GM12878 (cell line): Measurements from ENCODE around the gene CPNE5. TPM values are rescaled to one million over a fixed set of nuclear protein-coding genes. Genes with fewer than 3 reads are reported as not detected.
A peak's percentile ranks its signal among the peaks of the same experiment; 100 is the strongest.

Experiments used
- BACH1 ChIP-seq: fragments of 450-650 bp; IDR thresholded peaks from 2 replicates; pipeline ENCODE4 v1.6.1; 2017; ENCODE audit warnings: mild to moderate bottlenecking, borderline replicate concordance
- BMI1 ChIP-seq: fragments of 450-650 bp; IDR thresholded peaks from 2 replicates; pipeline ENCODE4 v1.6.1; 2016; ENCODE audit warnings: mild to moderate bottlenecking, moderate library complexity, borderline replicate concordance
- CBX5 ChIP-seq: sonication (generic); IDR thresholded peaks from 2 replicates; pipeline ENCODE4 v1.6.1; 2016; ENCODE audit warnings: low read depth, moderate library complexity, mild to moderate bottlenecking, inconsistent platforms
- CHD2 ChIP-seq: IDR thresholded peaks from 2 replicates; pipeline ENCODE4 v1.6.1; 2011; ENCODE audit warnings: low read depth, low read length, improper control_type of control experiment, borderline replicate concordance
- E2F4 ChIP-seq: IDR thresholded peaks from 2 replicates; pipeline ENCODE4 v1.6.1; 2012; ENCODE audit warnings: low read depth, low read length, improper control_type of control experiment
- EED ChIP-seq: sonication (generic); IDR thresholded peaks from 2 replicates; pipeline ENCODE4 v1.6.1; 2016; ENCODE audit warnings: antibody characterized with exemption, low read depth
- GABPA ChIP-seq: IDR thresholded peaks from 2 replicates; pipeline ENCODE4 v1.6.1; 2014; ENCODE audit warnings: antibody characterized with exemption, low read depth, mild to moderate bottlenecking, inconsistent platforms
- HDAC6 ChIP-seq: fragments of 200-600 bp; sonication (generic); IDR thresholded peaks from one replicate; pipeline ENCODE4 v1.8.0; 2017; ENCODE audit warnings: antibody characterized with exemption; ENCODE audit not compliant: unreplicated experiment
- NFIC ChIP-seq: IDR thresholded peaks from 2 replicates; pipeline ENCODE4 v1.6.1; 2012; ENCODE audit warnings: low read depth, mild to moderate bottlenecking, inconsistent platforms, low read length, moderate library complexity
- NR2C1 ChIP-seq: fragments of 450-650 bp; IDR thresholded peaks from 2 replicates; pipeline ENCODE4 v1.6.1; 2017; ENCODE audit warnings: antibody characterized with exemption, mild to moderate bottlenecking, moderate library complexity
- NR2C2 ChIP-seq: IDR thresholded peaks from 2 replicates; pipeline ENCODE4 v1.6.1; 2011; ENCODE audit warnings: borderline replicate concordance, low read depth; ENCODE audit not compliant: control insufficient read depth, insufficient read length
- PAX5 ChIP-seq: IDR thresholded peaks from 2 replicates; pipeline ENCODE4 v1.6.1; 2011; ENCODE audit warnings: low read depth, low read length, borderline replicate concordance
- PKNOX1 ChIP-seq: fragments of 450-650 bp; IDR thresholded peaks from 2 replicates; pipeline ENCODE4 v1.6.1; 2016; ENCODE audit warnings: mild to moderate bottlenecking
- SIN3A ChIP-seq: IDR thresholded peaks from 2 replicates; pipeline ENCODE4 v1.6.1; 2012; ENCODE audit warnings: low read depth, low read length, improper control_type of control experiment
- SIX5 ChIP-seq: IDR thresholded peaks from 2 replicates; pipeline ENCODE4 v1.6.1; 2011; ENCODE audit warnings: mild to moderate bottlenecking, low read depth, low read length, moderate library complexity; ENCODE audit not compliant: severe bottlenecking
- ZBED1 ChIP-seq: IDR thresholded peaks from 2 replicates; pipeline ENCODE4 v1.6.1; 2016; ENCODE audit warnings: borderline replicate concordance
- ZNF384 ChIP-seq: IDR thresholded peaks from 2 replicates; pipeline ENCODE4 v1.6.1; 2012; ENCODE audit warnings: low read depth, mild to moderate bottlenecking, low read length, improper control_type of control experiment, borderline replicate concordance
- ZNF622 ChIP-seq: fragments of 450-650 bp; IDR thresholded peaks from 2 replicates; pipeline ENCODE4 v1.6.1; 2017; ENCODE audit warnings: mild to moderate bottlenecking, inconsistent platforms
- ZZZ3 ChIP-seq: IDR thresholded peaks from 2 replicates; pipeline ENCODE4 v1.6.1; 2011; ENCODE audit warnings: low read depth; ENCODE audit not compliant: control insufficient read depth, insufficient read length
- polyA plus RNA-seq, 11 experiments: library from polyadenylated mRNA; depleted of rRNA in 4 of 11; unstranded in 6 of 11; stranded (reverse) in 5 of 11; fragments of >200 nt; fragmentation: Nextera tagmentation in 4 of 11; fragmentation: Illumina TruSeq in 1 of 11; extraction: Ambion mirVana in 4 of 11; extraction: Trizol in 1 of 11; gene quantifications; 1 replicate in 1 of 11; 2 replicates in 10 of 11; pipeline versions ENCODE4 v1.2.1 to v1.2.3, GENCODE V29; 2011 to 2016; ENCODE audit warnings: inconsistent platforms in 2 of 11, missing spikeins in 2 of 11, low read depth in 1 of 11
- total RNA-seq, 4 experiments: library from RNA; depleted of rRNA in 3 of 4; stranded (reverse); fragments of >200 nt in 3 of 4; fragmentation: Illumina TruSeq in 1 of 4; extraction: Trizol in 1 of 4; gene quantifications; 2 replicates each; pipeline versions ENCODE4 v1.2.1 to v1.2.3, GENCODE V29; 2013 to 2021
- TF ChIP-seq, protein P1 (sequence below): IDR thresholded peaks from 2 replicates; pipeline ENCODE4 v1.6.1; 2012; ENCODE audit warnings: low read depth, low read length, improper control_type of control experiment
- TF ChIP-seq, protein P2 (sequence below): fragments of 450-650 bp; IDR thresholded peaks from 2 replicates; pipeline ENCODE4 v1.6.1; 2016; ENCODE audit warnings: mild to moderate bottlenecking
- TF ChIP-seq, protein P3 (sequence below): IDR thresholded peaks from 2 replicates; pipeline ENCODE4 v1.6.1; 2011; ENCODE audit warnings: low read depth, low read length, improper control_type of control experiment, borderline replicate concordance
- TF ChIP-seq, protein P4 (sequence below): fragments of 150-350 bp; IDR thresholded peaks from 2 replicates; pipeline ENCODE4 v1.6.1; 2014; ENCODE audit warnings: mild to moderate bottlenecking, low read depth, low read length

The CPNE5 gene
- total and polyA plus RNA-seq, 10 of the 15 experiments (the other 5 are each of a cell fraction or from before 2014, with no cell fraction given), result 2.4 to 39.1 (median 18.2) TPM

DNA sequence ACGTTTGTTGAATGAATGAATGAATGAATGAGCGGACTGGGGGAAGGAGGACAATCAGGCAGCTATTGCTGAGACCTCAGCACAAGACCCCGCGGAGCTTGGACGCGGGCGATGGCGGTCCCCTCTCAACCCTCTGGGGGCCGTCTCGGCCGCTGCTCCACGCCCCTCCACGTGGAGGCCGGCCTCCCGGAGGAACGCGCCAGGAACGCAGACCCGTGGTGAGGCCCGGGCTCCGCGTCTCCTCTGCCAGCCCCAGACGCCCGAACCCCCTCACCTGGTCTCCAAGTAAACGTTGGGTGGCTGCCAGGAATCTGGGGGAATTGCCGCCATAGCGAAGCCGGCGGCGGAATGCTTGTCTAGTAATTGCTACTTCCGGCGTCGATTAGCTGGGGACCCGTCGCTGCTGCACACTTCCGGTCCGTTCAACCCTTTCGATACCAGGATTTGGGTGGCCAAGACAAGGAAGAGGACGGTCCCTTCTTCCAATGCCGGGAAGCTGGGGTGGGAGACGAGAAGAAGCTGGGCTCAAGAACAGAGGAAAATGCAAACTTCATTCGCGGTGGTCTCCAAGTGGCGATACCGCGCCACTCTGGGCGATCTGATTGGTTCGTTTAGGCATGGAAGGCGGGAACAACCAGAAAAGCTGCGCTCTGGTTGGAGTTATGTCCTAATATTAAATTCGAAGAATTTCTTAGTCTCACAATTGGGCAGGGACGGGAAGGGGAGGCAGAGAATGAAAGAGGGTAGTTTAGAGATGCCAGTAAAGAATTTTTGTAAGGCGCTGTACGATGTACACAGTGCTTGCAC lies 35.4 kb upstream of the CPNE5 start, which contains the start of gene PPIL1 (continued):
- TF ChIP-seq NR2C1, result peak; percentile 76
- TF ChIP-seq ZBED1, result no peak
- peak; percentile 28; the same call in 1 of the 2 replicates for TF ChIP-seq EED
- peak; percentile 37 for TF ChIP-seq SIX5
- peak; percentile 86 for TF ChIP-seq SIN3A
- TF ChIP-seq, protein P1, sequence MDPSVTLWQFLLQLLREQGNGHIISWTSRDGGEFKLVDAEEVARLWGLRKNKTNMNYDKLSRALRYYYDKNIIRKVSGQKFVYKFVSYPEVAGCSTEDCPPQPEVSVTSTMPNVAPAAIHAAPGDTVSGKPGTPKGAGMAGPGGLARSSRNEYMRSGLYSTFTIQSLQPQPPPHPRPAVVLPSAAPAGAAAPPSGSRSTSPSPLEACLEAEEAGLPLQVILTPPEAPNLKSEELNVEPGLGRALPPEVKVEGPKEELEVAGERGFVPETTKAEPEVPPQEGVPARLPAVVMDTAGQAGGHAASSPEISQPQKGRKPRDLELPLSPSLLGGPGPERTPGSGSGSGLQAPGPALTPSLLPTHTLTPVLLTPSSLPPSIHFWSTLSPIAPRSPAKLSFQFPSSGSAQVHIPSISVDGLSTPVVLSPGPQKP, result peak; percentile 90
- peak; percentile 100 for TF ChIP-seq GABPA
- TF ChIP-seq PAX5, result no peak
- peak; percentile 48; the same call in 1 of the 2 replicates for TF ChIP-seq CHD2
- TF ChIP-seq, protein P2, sequence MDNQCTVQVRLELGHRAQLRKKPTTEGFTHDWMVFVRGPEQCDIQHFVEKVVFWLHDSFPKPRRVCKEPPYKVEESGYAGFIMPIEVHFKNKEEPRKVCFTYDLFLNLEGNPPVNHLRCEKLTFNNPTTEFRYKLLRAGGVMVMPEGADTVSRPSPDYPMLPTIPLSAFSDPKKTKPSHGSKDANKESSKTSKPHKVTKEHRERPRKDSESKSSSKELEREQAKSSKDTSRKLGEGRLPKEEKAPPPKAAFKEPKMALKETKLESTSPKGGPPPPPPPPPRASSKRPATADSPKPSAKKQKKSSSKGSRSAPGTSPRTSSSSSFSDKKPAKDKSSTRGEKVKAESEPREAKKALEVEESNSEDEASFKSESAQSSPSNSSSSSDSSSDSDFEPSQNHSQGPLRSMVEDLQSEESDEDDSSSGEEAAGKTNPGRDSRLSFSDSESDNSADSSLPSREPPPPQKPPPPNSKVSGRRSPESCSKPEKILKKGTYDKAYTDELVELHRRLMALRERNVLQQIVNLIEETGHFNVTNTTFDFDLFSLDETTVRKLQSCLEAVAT, result peak; percentile 57; the same call in 1 of the 2 replicates
- TF ChIP-seq NFIC, result no peak; the same call in 1 of the 2 replicates
- 0 out of 2 replicates have a peak, but pooled peaks have one; percentile 54 for TF ChIP-seq BACH1
- no peak for TF ChIP-seq ZZZ3
- TF ChIP-seq BMI1, result no peak
- TF ChIP-seq E2F4, result peak; percentile 7; the same call in 1 of the 2 replicates
- no peak for TF ChIP-seq ZNF384
- peak; percentile 77 for TF ChIP-seq PKNOX1
- TF ChIP-seq, protein P3, sequence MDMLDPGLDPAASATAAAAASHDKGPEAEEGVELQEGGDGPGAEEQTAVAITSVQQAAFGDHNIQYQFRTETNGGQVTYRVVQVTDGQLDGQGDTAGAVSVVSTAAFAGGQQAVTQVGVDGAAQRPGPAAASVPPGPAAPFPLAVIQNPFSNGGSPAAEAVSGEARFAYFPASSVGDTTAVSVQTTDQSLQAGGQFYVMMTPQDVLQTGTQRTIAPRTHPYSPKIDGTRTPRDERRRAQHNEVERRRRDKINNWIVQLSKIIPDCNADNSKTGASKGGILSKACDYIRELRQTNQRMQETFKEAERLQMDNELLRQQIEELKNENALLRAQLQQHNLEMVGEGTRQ, result no peak
- no peak for TF ChIP-seq ZNF622
- TF ChIP-seq CBX5, result no peak
- TF ChIP-seq, protein P4, sequence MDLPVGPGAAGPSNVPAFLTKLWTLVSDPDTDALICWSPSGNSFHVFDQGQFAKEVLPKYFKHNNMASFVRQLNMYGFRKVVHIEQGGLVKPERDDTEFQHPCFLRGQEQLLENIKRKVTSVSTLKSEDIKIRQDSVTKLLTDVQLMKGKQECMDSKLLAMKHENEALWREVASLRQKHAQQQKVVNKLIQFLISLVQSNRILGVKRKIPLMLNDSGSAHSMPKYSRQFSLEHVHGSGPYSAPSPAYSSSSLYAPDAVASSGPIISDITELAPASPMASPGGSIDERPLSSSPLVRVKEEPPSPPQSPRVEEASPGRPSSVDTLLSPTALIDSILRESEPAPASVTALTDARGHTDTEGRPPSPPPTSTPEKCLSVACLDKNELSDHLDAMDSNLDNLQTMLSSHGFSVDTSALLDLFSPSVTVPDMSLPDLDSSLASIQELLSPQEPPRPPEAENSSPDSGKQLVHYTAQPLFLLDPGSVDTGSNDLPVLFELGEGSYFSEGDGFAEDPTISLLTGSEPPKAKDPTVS, result no peak
- no peak for TF ChIP-seq HDAC6
- no peak for TF ChIP-seq NR2C2
